ENCODE measurements around the gene ZBTB3.
"Not testable (repeated sequence)": the region's sequence is repeated elsewhere in the genome, so short reads cannot be mapped to it uniquely, and the experiment has no call there.

- TF ChIP-seq POLR2A (IDR thresholded peaks at IDR 0.05; ENCODE audit: low read depth, low read length); POLR2AphosphoS5 (IDR thresholded peaks at IDR 0.05; ENCODE audit: low read depth, low read length); TAF1 (IDR thresholded peaks at IDR 0.05; ENCODE audit: low read depth, low read length); SPI1 (IDR thresholded peaks at IDR 0.05; ENCODE audit: low read depth, low read length); PAX5 (IDR thresholded peaks at IDR 0.05; ENCODE audit: insufficient read depth, low read length, severe bottlenecking): not testable (repeated sequence)
Observed at GRCh38 chr11:62749931-62750330, 4.0 kb downstream of the ZBTB3 start.

Data from GM12891 (cell line).